Astrocyte (in vitro differentiated cells and primary cell): ENCODE data around the gene CYB5R4. TPM values are rescaled to one million over a fixed set of nuclear protein-coding genes. Genes with fewer than 3 reads are reported as not detected.

Experiments
- DNase-seq: peaks from one replicate; pipeline ENCODE4 v3.0.0-alpha.2; 2010; ENCODE audit warnings: low read depth
- FAIRE-seq: peaks from 2 replicates; lab custom pipeline; 2011; peaks lifted over from hg19 to GRCh38; lab: Jason Lieb, UNC
- H2AFZ ChIP-seq: 2 replicates; pipeline ENCODE4 v1.6.0; 2012; ENCODE audit warnings: low read depth, low read length, inconsistent platforms
- H3K27ac ChIP-seq: 2 replicates; pipeline ENCODE4 v1.5.1; 2011; ENCODE audit warnings: low read depth, low read length, inconsistent platforms
- H3K27me3 ChIP-seq: 2 replicates; pipeline ENCODE4 v1.6.0; 2011; ENCODE audit warnings: low read length, inconsistent platforms; ENCODE audit not compliant: insufficient read depth
- H3K36me3 ChIP-seq: 2 replicates; pipeline ENCODE4 v1.5.1; 2011; ENCODE audit warnings: low read length, inconsistent platforms; ENCODE audit not compliant: insufficient read depth
- H3K4me1 ChIP-seq: 2 replicates; pipeline ENCODE4 v1.5.1; 2011; ENCODE audit warnings: low read length, inconsistent platforms; ENCODE audit not compliant: insufficient read depth
- H3K4me2 ChIP-seq: 2 replicates; pipeline ENCODE4 v1.6.0; 2012; ENCODE audit warnings: low read length, inconsistent platforms
- H3K4me3 ChIP-seq: 2 replicates; pipeline ENCODE4 v1.5.1; 2011; ENCODE audit warnings: low read depth, mild to moderate bottlenecking, low read length, inconsistent platforms; ENCODE audit not compliant: insufficient read depth
- H3K79me2 ChIP-seq: 2 replicates; pipeline ENCODE4 v1.6.0; 2012; ENCODE audit warnings: mild to moderate bottlenecking, low read length, inconsistent platforms; ENCODE audit not compliant: insufficient read depth
- H3K9ac ChIP-seq: 2 replicates; pipeline ENCODE4 v1.6.0; 2012; ENCODE audit warnings: mild to moderate bottlenecking, low read length, inconsistent platforms
- H3K9me3 ChIP-seq: 2 replicates; pipeline ENCODE4 v1.5.1; 2012; ENCODE audit warnings: low read depth, mild to moderate bottlenecking, low read length, inconsistent platforms; ENCODE audit not compliant: insufficient read depth
- H4K20me1 ChIP-seq: 2 replicates; pipeline ENCODE4 v1.6.0; 2012; ENCODE audit warnings: low read length, inconsistent platforms; ENCODE audit not compliant: insufficient read depth
- H3K27ac Mint-ChIP-seq: one replicate; pipeline ENCODE4 v1.8.0; 2021; ENCODE audit warnings: mild to moderate bottlenecking, mixed read lengths; ENCODE audit not compliant: unreplicated experiment
- H3K27me3 Mint-ChIP-seq: one replicate; pipeline ENCODE4 v1.8.0; 2021; ENCODE audit warnings: low read depth, mixed read lengths; ENCODE audit not compliant: unreplicated experiment
- H3K36me3 Mint-ChIP-seq: one replicate; pipeline ENCODE4 v1.8.0; 2021; ENCODE audit warnings: low read depth, mixed read lengths; ENCODE audit not compliant: unreplicated experiment
- H3K4me1 Mint-ChIP-seq: one replicate; pipeline ENCODE4 v1.8.0; 2021; ENCODE audit warnings: low read depth, mixed read lengths; ENCODE audit not compliant: unreplicated experiment
- H3K4me3 Mint-ChIP-seq: one replicate; pipeline ENCODE4 v1.8.0; 2021; ENCODE audit warnings: mild to moderate bottlenecking, moderate library complexity, mixed read lengths; ENCODE audit not compliant: unreplicated experiment
- H3K9me3 Mint-ChIP-seq: one replicate; pipeline ENCODE4 v1.8.0; 2021; ENCODE audit warnings: mild to moderate bottlenecking, mixed read lengths; ENCODE audit not compliant: unreplicated experiment
- CTCF ChIP-seq: IDR thresholded peaks from 2 replicates; pipeline ENCODE4 v1.5.1; 2011; ENCODE audit warnings: low read depth, mild to moderate bottlenecking, inconsistent platforms, low read length, moderate library complexity; ENCODE audit not compliant: insufficient read depth
- EZH2 ChIP-seq: IDR thresholded peaks from 2 replicates; pipeline ENCODE4 v1.6.1; 2012; ENCODE audit warnings: mild to moderate bottlenecking, low read length, inconsistent platforms; ENCODE audit not compliant: insufficient read depth
- total RNA-seq: library from RNA; stranded (reverse); gene quantifications from 2 replicates; pipeline ENCODE4 v1.2.1, GENCODE V29; 2021

The CYB5R4 gene
- total RNA-seq, 1 donor from 2014 or later = 14.0 TPM

GRCh38 chr6:83867043-83867442, 7.6 kb downstream of the CYB5R4 start:
- peak overlapping the region; percentile 51 for H3K4me2 ChIP-seq
- Mint-ChIP-seq H3K4me1 (peaks cover 7% of the 10 kb centered on the region), H3K9me3 (no peaks in the 10 kb centered on the region), H3K27ac (peak overlapping the region; percentile 48), H3K27me3 (no peaks in the 10 kb centered on the region), H3K36me3 (peaks cover 2% of the 10 kb centered on the region), H3K4me3 (no peak overlapping the region)
- DNase-seq (no peak), FAIRE-seq (no peak)
- TF ChIP-seq CTCF (no peak), EZH2 (no peak)
- peaks cover 15% of the 10 kb centered on the region for H3K4me1 ChIP-seq
- H3K79me2 ChIP-seq = peaks cover 9% of the 10 kb centered on the region
- no peak overlapping the region for H3K4me3 ChIP-seq
- peak overlapping the region; percentile 56 for H3K9ac ChIP-seq
- H3K9me3 ChIP-seq = no peaks in the 10 kb centered on the region
- peak overlapping the region; percentile 78 for H3K27ac ChIP-seq
- no peaks in the 10 kb centered on the region for H3K27me3 ChIP-seq
- no peak overlapping the region for H2AFZ ChIP-seq
- H3K36me3 ChIP-seq = no peaks in the 10 kb centered on the region
- H4K20me1 ChIP-seq = peaks cover 7% of the 10 kb centered on the region

- TF ChIP-seq EZH2 (no peak), CTCF (no peak)
- Mint-ChIP-seq H3K9me3 (no peaks in the 10 kb centered on the region), H3K4me1 (peaks cover 7% of the 10 kb centered on the region), H3K4me3 (no peak overlapping the region), H3K27ac (peak overlapping the region; percentile 48), H3K27me3 (no peaks in the 10 kb centered on the region), H3K36me3 (peaks cover 2% of the 10 kb centered on the region)
- DNase-seq (peak; percentile 95), FAIRE-seq (peak; percentile 96)
- Histone ChIP-seq H3K4me2 (peak overlapping the region; percentile 51), H3K79me2 (peaks cover 3% of the 10 kb centered on the region), H3K36me3 (no peaks in the 10 kb centered on the region), H3K4me3 (no peak overlapping the region), H3K27me3 (no peaks in the 10 kb centered on the region), H3K9me3 (no peaks in the 10 kb centered on the region), H3K27ac (peak overlapping the region; percentile 78), H3K4me1 (peaks cover 15% of the 10 kb centered on the region), H4K20me1 (peaks cover 2% of the 10 kb centered on the region), H2AFZ (no peak overlapping the region), H3K9ac (peak overlapping the region; percentile 56)
Measured at GRCh38 chr6:83867527-83868161, 8.2 kb downstream of the CYB5R4 start.

- peak overlapping the region; percentile 27 for H3K4me2 ChIP-seq
- no peak overlapping the region for H3K27ac Mint-ChIP-seq
- peak; percentile 80 for DNase-seq
Measured at GRCh38 chr6:83868639-83869038, 9.2 kb downstream of the CYB5R4 start.

More at GRCh38 chr6:83868639-83869038, 9.2 kb downstream of the CYB5R4 start:
- H4K20me1 ChIP-seq = no peaks in the 10 kb centered on the region
- peak overlapping the region; percentile 78 for H3K27ac ChIP-seq
- no peak overlapping the region for H3K4me3 ChIP-seq
- no peaks in the 10 kb centered on the region for H3K27me3 ChIP-seq
- peaks cover under 1% of the 10 kb centered on the region for H3K79me2 ChIP-seq
- peak overlapping the region; percentile 38 for H3K9ac ChIP-seq
- Mint-ChIP-seq H3K36me3 (peaks cover 2% of the 10 kb centered on the region), H3K9me3 (no peaks in the 10 kb centered on the region), H3K27me3 (no peaks in the 10 kb centered on the region), H3K4me1 (peaks cover 7% of the 10 kb centered on the region), H3K4me3 (no peak overlapping the region)
- FAIRE-seq = peak; percentile 52
- H3K9me3 ChIP-seq = no peaks in the 10 kb centered on the region
- no peak for TF ChIP-seq EZH2
- no peak for TF ChIP-seq CTCF
- H3K4me1 ChIP-seq = peaks cover 15% of the 10 kb centered on the region
- no peak overlapping the region for H2AFZ ChIP-seq
- H3K36me3 ChIP-seq = no peaks in the 10 kb centered on the region
